HG02610 (cell line): ENCODE results near the gene FDXR.

ENCODE experiments used
- ATAC-seq: cut with Tn5 transposase; IDR thresholded peaks from one replicate; pipeline ENCODE4 v1.9.1; 2021; ENCODE audit warnings: mild to moderate bottlenecking, moderate library complexity; ENCODE audit not compliant: unreplicated experiment

The FDXR gene

GRCh38 chr17:74900208-74900607 is 27.4 kb upstream of the FDXR start:
- no peak for ATAC-seq

- no peak for ATAC-seq
These were observed 25.7 kb upstream of the FDXR start for GRCh38 chr17:74898376-74898946.

GRCh38 chr17:74893936-74894671 is 21.3 kb upstream of the FDXR start:
- no peak for ATAC-seq

GRCh38 chr17:74892974-74893911 is 20.4 kb upstream of the FDXR start, which contains the start of gene FADS6:
TSS of gene FADS6 (minus strand) at chr17:74893633. CDS start at chr17:74893595, 38 bp downstream.
- no peak for ATAC-seq

DNA sequence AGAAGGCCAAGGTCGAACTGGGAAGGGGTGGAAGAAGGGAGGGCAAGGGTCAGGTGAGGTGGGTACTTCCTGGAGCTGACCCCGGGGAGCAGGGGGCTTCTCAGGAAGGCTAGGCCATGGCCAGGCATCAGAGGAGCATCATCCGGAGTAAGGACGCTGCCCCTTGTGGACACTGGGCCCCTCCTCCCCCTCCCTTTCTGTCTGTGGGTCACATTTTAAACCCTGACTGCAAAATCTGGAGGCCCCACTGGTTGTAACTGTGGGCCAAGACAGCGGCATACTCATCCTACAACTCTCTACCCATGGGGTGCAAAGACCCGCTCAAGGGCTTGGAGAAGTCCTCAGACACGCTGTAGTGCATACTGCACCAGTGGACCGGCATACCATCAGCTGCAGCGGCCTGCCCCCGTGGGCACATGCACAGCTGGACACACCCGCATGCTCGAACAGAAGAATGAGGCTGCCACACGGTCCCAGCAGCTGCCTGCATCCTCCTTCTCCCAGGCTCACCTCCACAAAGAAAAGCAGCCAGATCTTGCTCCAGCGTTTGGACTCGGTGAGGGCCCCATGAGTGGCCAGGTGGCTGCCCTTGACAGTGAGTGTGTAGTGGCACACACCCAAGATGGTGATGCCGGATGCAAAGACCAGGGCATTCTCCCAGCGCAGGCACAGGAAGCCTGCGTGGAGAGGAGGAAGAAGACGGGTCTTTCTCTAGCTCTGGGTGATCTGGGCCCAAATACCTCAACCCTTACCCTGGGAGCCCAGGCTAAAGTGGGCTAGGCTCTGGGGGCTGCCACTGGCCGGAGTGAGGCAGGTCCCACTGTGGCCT is 19.4 kb upstream of the FDXR start:
- ATAC-seq = no peak

DNA sequence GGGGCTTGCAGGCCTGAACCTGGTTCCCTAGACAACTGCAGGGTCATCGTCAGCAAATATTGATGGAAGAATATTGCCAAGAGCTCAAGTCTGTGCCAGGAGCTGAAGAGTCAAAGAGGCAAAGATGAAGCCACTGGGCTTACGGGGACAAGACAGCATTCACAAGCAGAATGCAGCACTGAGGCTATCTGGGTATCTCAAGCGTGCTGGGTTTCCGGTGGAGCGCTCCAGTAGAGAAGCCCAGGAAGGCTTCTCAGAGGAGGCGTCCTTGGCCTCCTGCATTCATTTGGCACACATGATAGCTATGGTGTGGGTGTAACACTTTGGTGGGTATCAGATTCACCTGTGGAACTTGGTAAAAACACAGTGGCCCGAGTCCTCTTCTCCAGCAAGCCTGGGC is 17.8 kb upstream of the FDXR start:
- no peak for ATAC-seq

GRCh38 chr17:74888469-74888868 is 15.7 kb upstream of the FDXR start:
- ATAC-seq = no peak

DNA sequence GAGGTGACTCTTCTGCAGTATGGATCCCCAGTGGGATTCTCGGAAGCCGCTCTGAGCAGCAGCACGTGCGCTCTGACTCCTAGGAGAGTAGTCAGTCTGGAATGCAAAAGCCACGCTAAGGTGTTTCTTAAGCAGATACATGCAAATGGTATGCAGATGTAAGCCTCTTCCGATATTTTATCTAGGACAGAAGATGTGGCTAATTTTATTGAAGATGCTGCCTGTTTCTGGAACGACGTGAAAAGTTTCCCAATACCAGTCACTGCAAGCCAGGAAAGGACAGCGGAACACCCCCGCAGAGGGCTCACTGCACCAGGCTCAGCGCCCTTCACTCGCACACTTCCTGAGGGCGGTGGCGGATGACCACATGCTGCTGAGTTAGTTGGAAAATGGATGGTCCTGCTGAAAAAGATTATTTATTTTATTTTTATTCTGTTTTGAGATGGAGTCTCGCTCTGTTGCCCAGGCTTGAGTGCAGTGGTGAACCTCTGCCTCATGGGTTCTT is 10.5 kb upstream of the FDXR start:
- ATAC-seq = no peak

- ATAC-seq = no peak
These were observed 9.9 kb upstream of the FDXR start for GRCh38 chr17:74882517-74883240.

GRCh38 chr17:74881073-74881472 is 8.3 kb upstream of the FDXR start:
- ATAC-seq = no peak

GRCh38 chr17:74879308-74879707 is 6.5 kb upstream of the FDXR start:
- no peak for ATAC-seq

DNA sequence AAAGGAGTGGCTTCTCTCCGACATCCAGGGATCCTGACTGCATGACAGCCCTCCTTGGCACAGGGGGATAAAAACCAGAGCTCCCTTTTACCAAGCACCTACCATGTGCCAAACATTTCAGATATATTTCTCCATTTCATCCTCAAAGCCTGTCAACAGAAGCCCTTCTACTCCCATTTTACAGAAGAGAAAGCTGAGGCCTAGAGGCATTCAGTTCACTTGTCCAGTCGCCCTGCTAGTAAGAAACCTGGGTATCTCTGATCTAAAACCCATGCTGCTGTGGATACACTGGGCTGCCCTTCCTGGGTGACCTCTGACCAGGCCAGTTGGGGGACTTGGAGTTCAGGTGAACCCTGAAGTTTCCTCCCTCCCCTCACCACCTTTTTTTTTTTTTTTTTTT is 5.9 kb upstream of the FDXR start:
- no peak for ATAC-seq

DNA sequence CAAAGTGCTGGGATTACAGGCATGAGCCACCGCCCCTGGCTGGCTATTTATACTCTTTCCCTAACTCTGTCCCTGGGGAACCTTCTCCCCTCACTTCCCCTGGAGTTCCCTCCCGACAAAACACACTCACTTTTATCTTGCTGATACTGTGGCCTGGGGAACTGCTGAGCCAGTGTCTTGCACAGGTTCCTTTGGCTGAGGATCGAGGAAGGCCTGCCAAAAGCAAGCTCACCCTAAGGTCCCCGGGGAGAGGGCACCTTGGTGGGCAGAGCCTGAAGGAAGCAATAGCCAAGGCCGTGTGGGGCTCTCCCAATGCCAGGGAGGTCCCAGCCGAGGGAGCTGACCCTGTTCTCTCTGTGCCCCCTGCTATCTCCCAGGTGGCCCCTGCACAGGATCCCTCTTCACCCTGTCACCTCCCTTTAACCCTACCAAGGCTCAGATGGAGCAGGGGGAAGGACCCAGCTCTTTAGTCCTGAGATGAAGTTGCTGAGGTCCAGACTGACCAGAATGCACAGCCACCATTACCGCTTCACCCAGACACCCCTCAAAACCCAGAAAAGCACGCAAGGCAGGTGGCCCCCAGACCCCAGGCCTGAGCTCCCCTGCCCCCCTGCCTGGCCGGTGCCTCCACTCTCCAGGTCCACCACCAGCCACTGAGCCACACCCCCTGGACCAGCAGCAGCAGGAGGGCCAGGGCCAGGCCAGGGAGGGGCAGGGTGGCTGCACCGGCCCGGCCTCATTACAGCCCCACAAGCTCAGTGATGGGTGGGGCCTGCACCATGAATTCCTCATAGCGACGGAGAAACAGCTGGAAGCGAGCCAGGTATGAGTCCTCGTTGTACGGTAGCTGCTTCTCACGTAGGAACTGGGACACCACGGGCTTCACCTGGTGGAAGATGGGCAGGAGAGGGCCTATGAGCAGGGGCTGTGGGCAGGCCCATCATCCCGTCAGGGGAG is 5.1 kb upstream of the FDXR start:
- ATAC-seq = no peak

GRCh38 chr17:74875977-74876593 is 3.3 kb upstream of the FDXR start:
- no peak for ATAC-seq

DNA sequence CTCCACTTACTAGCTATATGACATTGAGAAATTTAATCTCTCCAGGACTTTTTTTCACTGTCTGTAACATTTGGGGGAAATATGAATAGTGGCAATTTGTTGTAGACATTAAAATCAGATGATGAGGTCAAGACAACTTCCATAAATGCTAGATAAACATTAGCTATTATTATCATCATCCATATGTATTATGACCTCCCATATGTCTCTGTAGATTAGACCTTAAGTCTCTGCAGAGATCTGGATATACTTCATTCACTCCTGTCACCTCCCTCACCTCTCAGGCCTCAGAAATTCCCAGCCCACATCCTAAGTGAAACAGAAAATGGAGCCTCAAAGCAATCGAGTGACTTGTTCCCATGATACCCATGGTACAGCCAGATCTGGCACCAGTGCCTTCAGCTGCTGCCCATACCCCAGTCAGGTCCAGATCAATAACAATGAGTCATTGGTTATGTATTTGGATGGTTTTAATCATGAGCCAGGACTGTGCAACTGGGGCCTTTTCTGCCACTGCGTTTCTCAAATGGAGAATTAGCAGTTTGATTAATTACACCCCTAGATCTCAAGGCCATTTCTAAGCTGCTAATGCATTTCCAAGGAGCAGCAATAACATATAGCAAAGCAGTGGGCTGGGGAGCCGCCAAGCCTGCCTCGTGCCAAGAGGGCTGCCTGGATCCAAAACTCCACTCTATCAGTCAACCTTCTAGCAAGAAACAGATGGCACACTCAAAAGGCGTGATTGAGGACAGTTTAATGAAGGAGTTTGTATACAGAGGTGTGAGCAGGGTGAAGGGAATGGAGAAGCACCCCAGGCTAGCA is 2.6 kb upstream of the FDXR start:
- no peak for ATAC-seq

DNA sequence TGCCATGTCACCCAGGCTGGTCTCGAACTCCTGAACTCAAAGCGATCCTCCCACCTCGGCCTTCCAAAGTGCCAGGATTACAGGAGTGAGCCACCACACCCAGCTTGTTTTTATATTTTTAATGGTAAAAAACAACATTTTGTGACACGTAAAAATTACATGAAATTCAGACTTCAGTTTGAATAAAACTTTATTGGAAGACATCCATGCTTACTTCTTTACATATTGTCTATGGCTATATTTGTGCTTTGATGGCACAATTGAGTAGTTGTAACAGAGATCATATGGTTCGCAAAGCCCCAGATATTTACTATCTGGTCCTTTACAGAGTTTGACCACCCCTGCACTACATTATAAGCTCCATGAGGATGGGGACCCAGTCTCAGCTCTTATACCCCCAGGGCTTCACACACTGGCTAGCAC is 1.8 kb upstream of the FDXR start:
- ATAC-seq = no peak

- ATAC-seq = no peak
These were observed 1.2 kb upstream of the FDXR start for GRCh38 chr17:74873874-74874614.
